ENCODE data around the gene NOL4L. TPM values are rescaled to one million over a fixed set of nuclear protein-coding genes. Genes with fewer than 3 reads are reported as not detected.

NOL4L gene
- total RNA-seq, 1 experiment from 2014 or later = 40.9 TPM

DNA sequence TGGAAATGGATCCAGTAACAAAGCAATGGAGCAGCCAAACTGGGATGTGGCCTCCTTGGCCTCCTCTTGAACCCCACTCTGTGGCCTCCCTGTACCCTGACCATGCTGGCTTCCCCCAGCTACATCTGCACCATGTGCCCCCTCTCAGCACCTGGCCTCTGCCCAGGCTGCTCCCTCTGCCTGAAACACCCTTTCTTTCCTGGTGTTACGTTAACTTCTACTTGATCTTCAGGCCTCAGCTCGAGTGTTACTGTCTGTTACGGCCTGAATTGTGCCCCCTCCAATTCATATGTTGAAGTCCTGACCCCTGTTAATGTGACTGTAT lies 30.2 kb downstream of the NOL4L start:
- H3K27me3 ChIP-seq (ENCODE audit: insufficient read depth, low read depth) = no peaks in the 10 kb centered on the region
- peak overlapping the region; percentile 45 for H3K4me2 ChIP-seq
- no peaks in the 10 kb centered on the region for H4K20me1 ChIP-seq (ENCODE audit: insufficient read depth)
- H3K79me2 ChIP-seq (ENCODE audit: low read depth) = peaks cover 4% of the 10 kb centered on the region
- peak overlapping the region; percentile 61 for H3K27ac ChIP-seq
- no peak overlapping the region for H2AFZ ChIP-seq
- intact Hi-C loops (cut with micrococcal nuclease; ENCODE audit: unreplicated experiment) = no loop called here
- no peaks in the 10 kb centered on the region for H3K9me2 ChIP-seq (ENCODE audit: insufficient read depth)
- ChIA-PET CTCF (no interaction called here), POLR2A (ENCODE audit: unreplicated experiment) (interaction anchor here (0.7 to 0.8 kb wide), 2 partner anchors 17 to 675 kb away, joined by 5 to 15 read pairs; no protein-coding TSS in a partner anchor)
- peaks cover 18% of the 10 kb centered on the region for H3K4me1 ChIP-seq (replicated peaks; ENCODE audit: insufficient read depth)
- H3K9me3 ChIP-seq (ENCODE audit: insufficient read depth, low read depth) = no peaks in the 10 kb centered on the region
- H3K36me3 ChIP-seq (ENCODE audit: low read depth) = no peaks in the 10 kb centered on the region
- no peak overlapping the region for H3K4me3 ChIP-seq
- no peak for TF ChIP-seq EZH2 (IDR thresholded peaks at IDR 0.05; ENCODE audit: low read depth)
- TF ChIP-seq, protein P1, sequence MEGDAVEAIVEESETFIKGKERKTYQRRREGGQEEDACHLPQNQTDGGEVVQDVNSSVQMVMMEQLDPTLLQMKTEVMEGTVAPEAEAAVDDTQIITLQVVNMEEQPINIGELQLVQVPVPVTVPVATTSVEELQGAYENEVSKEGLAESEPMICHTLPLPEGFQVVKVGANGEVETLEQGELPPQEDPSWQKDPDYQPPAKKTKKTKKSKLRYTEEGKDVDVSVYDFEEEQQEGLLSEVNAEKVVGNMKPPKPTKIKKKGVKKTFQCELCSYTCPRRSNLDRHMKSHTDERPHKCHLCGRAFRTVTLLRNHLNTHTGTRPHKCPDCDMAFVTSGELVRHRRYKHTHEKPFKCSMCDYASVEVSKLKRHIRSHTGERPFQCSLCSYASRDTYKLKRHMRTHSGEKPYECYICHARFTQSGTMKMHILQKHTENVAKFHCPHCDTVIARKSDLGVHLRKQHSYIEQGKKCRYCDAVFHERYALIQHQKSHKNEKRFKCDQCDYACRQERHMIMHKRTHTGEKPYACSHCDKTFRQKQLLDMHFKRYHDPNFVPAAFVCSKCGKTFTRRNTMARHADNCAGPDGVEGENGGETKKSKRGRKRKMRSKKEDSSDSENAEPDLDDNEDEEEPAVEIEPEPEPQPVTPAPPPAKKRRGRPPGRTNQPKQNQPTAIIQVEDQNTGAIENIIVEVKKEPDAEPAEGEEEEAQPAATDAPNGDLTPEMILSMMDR (conservative IDR thresholded peaks at IDR 0.05) = no peak
- no peak for DNase-seq
- no TSS peak for BruUV-seq (replicated peaks)
- peaks cover 24% of the 10 kb centered on the region; the same call in 1 of the 2 replicates for H3F3A ChIP-seq (ENCODE audit: insufficient read depth, low read depth)

GRCh38 chr20:32553618-32554017 lies 31.5 kb downstream of the NOL4L start:
- CTCF ChIA-PET = no interaction called here
- H3K36me3 ChIP-seq (ENCODE audit: low read depth) = no peaks in the 10 kb centered on the region
- no peak overlapping the region for H3K27ac ChIP-seq
- no peak overlapping the region for H3K4me2 ChIP-seq
- no peaks in the 10 kb centered on the region for H3K9me3 ChIP-seq (ENCODE audit: insufficient read depth, low read depth)
- H3F3A ChIP-seq (ENCODE audit: insufficient read depth, low read depth) = peaks cover 37% of the 10 kb centered on the region; the same call in 1 of the 2 replicates
- H3K9me2 ChIP-seq (ENCODE audit: insufficient read depth) = no peaks in the 10 kb centered on the region
- no peak overlapping the region for H2AFZ ChIP-seq
- H3K4me1 ChIP-seq (replicated peaks; ENCODE audit: insufficient read depth) = peaks cover 18% of the 10 kb centered on the region
- POLR2A ChIA-PET (ENCODE audit: unreplicated experiment) = no interaction called here
- intact Hi-C loops (cut with micrococcal nuclease; ENCODE audit: unreplicated experiment) = no loop called here
- BruUV-seq (replicated peaks) = no TSS peak
- no peak overlapping the region for H3K4me3 ChIP-seq
- DNase-seq = no peak
- no peaks in the 10 kb centered on the region for H4K20me1 ChIP-seq (ENCODE audit: insufficient read depth)
- H3K79me2 ChIP-seq (ENCODE audit: low read depth) = no peaks in the 10 kb centered on the region; the same call in none of the 2 replicates
- no peak for TF ChIP-seq EZH2 (IDR thresholded peaks at IDR 0.05; ENCODE audit: low read depth)
- TF ChIP-seq, protein P1 (conservative IDR thresholded peaks at IDR 0.05) = no peak
- H3K27me3 ChIP-seq (ENCODE audit: insufficient read depth, low read depth) = no peaks in the 10 kb centered on the region

GRCh38 chr20:32551693-32552092 lies 33.4 kb downstream of the NOL4L start:
- no peak overlapping the region for H3K27ac ChIP-seq
- H3K4me2 ChIP-seq = no peak overlapping the region
- no peaks in the 10 kb centered on the region; the same call in 1 of the 2 replicates for H3K79me2 ChIP-seq (ENCODE audit: low read depth)
- no peaks in the 10 kb centered on the region for H3K9me3 ChIP-seq (ENCODE audit: insufficient read depth, low read depth)
- POLR2A ChIA-PET (ENCODE audit: unreplicated experiment) = no interaction called here
- DNase-seq = no peak
- intact Hi-C loops (cut with micrococcal nuclease; ENCODE audit: unreplicated experiment) = no loop called here
- CTCF ChIA-PET = interaction anchor here (0.6 kb wide), 1 partner anchor 179 kb away, joined by 7 read pairs; no protein-coding TSS in a partner anchor
- H4K20me1 ChIP-seq (ENCODE audit: insufficient read depth) = no peaks in the 10 kb centered on the region
- TF ChIP-seq EZH2 (IDR thresholded peaks at IDR 0.05; ENCODE audit: low read depth) = no peak
- TF ChIP-seq, protein P1 (conservative IDR thresholded peaks at IDR 0.05) = no peak
- H3K4me3 ChIP-seq = no peak overlapping the region
- no peak overlapping the region for H2AFZ ChIP-seq
- BruUV-seq (replicated peaks) = no TSS peak
- H3F3A ChIP-seq (ENCODE audit: insufficient read depth, low read depth) = peaks cover 37% of the 10 kb centered on the region; the same call in 1 of the 2 replicates
- no peaks in the 10 kb centered on the region; the same call in 1 of the 2 replicates for H3K36me3 ChIP-seq (ENCODE audit: low read depth)
- H3K27me3 ChIP-seq (ENCODE audit: insufficient read depth, low read depth) = no peaks in the 10 kb centered on the region
- peaks cover 18% of the 10 kb centered on the region for H3K4me1 ChIP-seq (replicated peaks; ENCODE audit: insufficient read depth)
- H3K9me2 ChIP-seq (ENCODE audit: insufficient read depth) = no peaks in the 10 kb centered on the region
